A549 (cell line): ENCODE results near the gene METTL2B. TPM values are rescaled to one million over a fixed set of nuclear protein-coding genes. Genes with fewer than 3 reads are reported as not detected.

Experiments used
- ATAC-seq, 2 experiments: fragments of 200-7000 bp in 1 of 2; fragments of >200 bp in 1 of 2; cut with Nextera tagmentation in 1 of 2; cut with Tn5 transposase in 1 of 2; 3 replicates each; pipeline versions ENCODE4 v1.8.0 to v1.9.1; 2018 to 2020; ENCODE audit warnings: mild to moderate bottlenecking in 1 of 2, moderate library complexity in 1 of 2
- CTCF ChIA-PET: fragments of 300-600 bp; sonication (Branson Sonifier 250); formaldehyde crosslinking; extraction: SDS; loops from one replicate; lab custom pipeline; 2021; ENCODE audit warnings: antibody characterized with exemption, inconsistent platforms; lab: Yijun Ruan, JAX
- POLR2A ChIA-PET: fragments of 350-600 bp; formaldehyde crosslinking; extraction: SDS; loops from one replicate; lab custom pipeline; 2021; ENCODE audit warnings: antibody characterized with exemption, inconsistent platforms; lab: Yijun Ruan, JAX
- DNase-seq, 2 experiments: peaks; one replicate each; pipeline versions ENCODE4 v3.0.0 to v3.0.0-alpha.2; 2011 to 2016; ENCODE audit warnings: low read depth in 1 of 2, low spot score in 1 of 2
- FAIRE-seq: peaks from 2 replicates; lab custom pipeline; 2011; peaks lifted over from hg19 to GRCh38; lab: Jason Lieb, UNC
- H3K27ac ChIP-seq, 2 experiments: fragments of >200 bp; sonication (Bioruptor Twin); formaldehyde crosslinking; 3 replicates each; pipeline ENCODE4 v1.5.1; 2016 to 2017
- H3K4me1 ChIP-seq: fragments of >200 bp; sonication (Bioruptor Twin); formaldehyde crosslinking; 3 replicates; pipeline ENCODE4 v1.6.1; 2016
- H3K4me2 ChIP-seq: fragments of >200 bp; sonication (Bioruptor Twin); formaldehyde crosslinking; 3 replicates; pipeline ENCODE4 v1.6.1; 2016
- H3K4me3 ChIP-seq: fragments of >200 bp; sonication (Bioruptor Twin); formaldehyde crosslinking; 3 replicates; pipeline ENCODE4 v1.5.1; 2016
- H3K9me3 ChIP-seq: fragments of >200 bp; sonication (Bioruptor Twin); formaldehyde crosslinking; 3 replicates; pipeline ENCODE4 v1.6.1; 2016
- CBX2 ChIP-seq: fragments of 200-600 bp; sonication (generic); IDR thresholded peaks from 2 replicates; pipeline ENCODE4 v1.6.1; 2016; ENCODE audit warnings: low read depth, mild to moderate bottlenecking, borderline replicate concordance
- CEBPB ChIP-seq, 2 experiments: fragments of >200 bp in 1 of 2; sonication (Bioruptor Twin) in 1 of 2; formaldehyde crosslinking in 1 of 2; IDR thresholded peaks; 2 replicates each; pipeline ENCODE4 v1.6.1; 2012 to 2016
- CHD4 ChIP-seq: fragments of 200-600 bp; sonication (generic); IDR thresholded peaks from 2 replicates; pipeline ENCODE4 v1.6.1; 2016; ENCODE audit warnings: antibody characterized with exemption, mild to moderate bottlenecking, borderline replicate concordance
- CTCF ChIP-seq: fragments of >200 bp; sonication (Bioruptor Twin); formaldehyde crosslinking; IDR thresholded peaks from 3 replicates; pipeline ENCODE4 v1.5.1; 2016
- EP300 ChIP-seq, 2 experiments: fragments of >200 bp; sonication (Bioruptor Twin); formaldehyde crosslinking; IDR thresholded peaks; 2 replicates in 1 of 2; 3 replicates in 1 of 2; pipeline ENCODE4 v1.6.1; 2016 to 2017
- ESRRA ChIP-seq: fragments of 150-350 bp; IDR thresholded peaks from 2 replicates; pipeline ENCODE4 v1.6.1; 2014; ENCODE audit warnings: mild to moderate bottlenecking, low read length, borderline replicate concordance
- FOSL2 ChIP-seq, 2 experiments: fragments of 450-650 bp in 1 of 2; fragments of >200 bp in 1 of 2; sonication (Bioruptor Twin) in 1 of 2; formaldehyde crosslinking; IDR thresholded peaks; 2 replicates each; pipeline versions ENCODE4 v1.5.0 to v1.6.1; 2016 to 2020; ENCODE audit warnings: mild to moderate bottlenecking in 1 of 2, moderate library complexity in 1 of 2
- FOXS1 ChIP-seq: fragments of 250-450 bp; sonication (Bioruptor Pico); IDR thresholded peaks from 2 replicates; pipeline ENCODE4 v1.5.0; 2020; ENCODE audit warnings: mild to moderate bottlenecking, moderate library complexity
- GATA3 ChIP-seq: IDR thresholded peaks from 2 replicates; pipeline ENCODE4 v1.6.1; 2012; ENCODE audit warnings: borderline replicate concordance
- HDAC2 ChIP-seq: fragments of 200-600 bp; sonication (generic); IDR thresholded peaks from 2 replicates; pipeline ENCODE4 v1.6.1; 2016
- HOXA7 ChIP-seq: fragments of 250-450 bp; sonication (Bioruptor Pico); IDR thresholded peaks from 2 replicates; pipeline ENCODE4 v1.5.0; 2020; ENCODE audit warnings: mild to moderate bottlenecking, moderate library complexity
- HOXB5 ChIP-seq: fragments of 250-450 bp; sonication (Bioruptor Pico); IDR thresholded peaks from 2 replicates; pipeline ENCODE4 v1.5.0; 2020; ENCODE audit warnings: mild to moderate bottlenecking, moderate library complexity
- JUN ChIP-seq, 2 experiments: fragments of >200 bp; sonication (Bioruptor Twin); formaldehyde crosslinking; IDR thresholded peaks; 2 replicates in 1 of 2; 3 replicates in 1 of 2; pipeline ENCODE4 v1.6.1; 2016 to 2017
- JUNB ChIP-seq: fragments of >200 bp; sonication (Bioruptor Twin); formaldehyde crosslinking; IDR thresholded peaks from 2 replicates; pipeline ENCODE4 v1.6.1; 2016
- KDM5A ChIP-seq: fragments of 200-600 bp; sonication (generic); IDR thresholded peaks from 2 replicates; pipeline ENCODE4 v1.6.1; 2016; ENCODE audit warnings: antibody characterized with exemption, mild to moderate bottlenecking
- MAFK ChIP-seq: fragments of 450-650 bp; IDR thresholded peaks from 2 replicates; pipeline ENCODE4 v1.6.1; 2014; ENCODE audit not compliant: partially characterized antibody
- MYC ChIP-seq: IDR thresholded peaks from 2 replicates; pipeline ENCODE4 v1.6.1; 2012; ENCODE audit warnings: mild to moderate bottlenecking, inconsistent platforms, low read length, improper control_type of control experiment, borderline replicate concordance
- PHF8 ChIP-seq: fragments of 200-600 bp; sonication (generic); IDR thresholded peaks from 2 replicates; pipeline ENCODE4 v1.6.1; 2016; ENCODE audit warnings: low read depth, mild to moderate bottlenecking, antibody characterized with exemption, moderate library complexity, borderline replicate concordance
- RAD21 ChIP-seq, 2 experiments: fragments of >200 bp in 1 of 2; sonication (Bioruptor Twin) in 1 of 2; formaldehyde crosslinking in 1 of 2; IDR thresholded peaks in 1 of 2; conservative IDR thresholded peaks in 1 of 2; 2 replicates in 1 of 2; 3 replicates in 1 of 2; pipeline ENCODE4 v1.6.1; 2012 to 2018; ENCODE audit warnings: inconsistent platforms in 1 of 2
- RFX5 ChIP-seq: fragments of 450-650 bp; IDR thresholded peaks from 2 replicates; pipeline ENCODE4 v1.7.1; 2014; ENCODE audit warnings: antibody characterized with exemption, mild to moderate bottlenecking, moderate library complexity
- SMC3 ChIP-seq: fragments of >200 bp; sonication (Bioruptor Twin); formaldehyde crosslinking; IDR thresholded peaks from 3 replicates; pipeline ENCODE4 v1.6.1; 2018; ENCODE audit warnings: inconsistent platforms
- TP53 ChIP-seq: fragments of 250-450 bp; sonication (Bioruptor Pico); IDR thresholded peaks from 2 replicates; pipeline ENCODE4 v1.5.0; 2021; ENCODE audit warnings: mild to moderate bottlenecking, moderate library complexity
- ZFP36 ChIP-seq: fragments of 450-650 bp; IDR thresholded peaks from 2 replicates; pipeline ENCODE4 v1.6.1; 2014; ENCODE audit warnings: borderline replicate concordance; ENCODE audit not compliant: partially characterized antibody
- ZNF302 ChIP-seq: fragments of 250-450 bp; sonication (Bioruptor Pico); IDR thresholded peaks from 2 replicates; pipeline ENCODE4 v1.9.0; 2021; ENCODE audit warnings: inconsistent platforms, mild to moderate bottlenecking, moderate library complexity
- ZSCAN20 ChIP-seq: fragments of 250-450 bp; sonication (Bioruptor Pico); IDR thresholded peaks from 2 replicates; pipeline ENCODE4 v1.8.0; 2022; ENCODE audit warnings: mild to moderate bottlenecking, moderate library complexity
- WGBS: methylation state at CpG from one replicate; pipeline ENCODE4 v1.1.6; 2017; ENCODE audit errors: missing lambda C conversion rate; 5-methylcytosine and 5-hydroxymethylcytosine counted together
- polyA plus RNA-seq, 4 experiments: library from polyadenylated mRNA; depleted of rRNA in 3 of 4; stranded (reverse); fragments of >200 nt; fragmentation: RNase III in 1 of 4; extraction: RNeasy Plus Mini Kit Qiagen cat#74134 plus additional on column Dnase treatment in 1 of 4; gene quantifications; 2 replicates in 3 of 4; 3 replicates in 1 of 4; pipeline ENCODE4 v1.2.3, GENCODE V29; 2011 to 2017
- TF ChIP-seq, protein P1 (sequence below): IDR thresholded peaks from 2 replicates; pipeline ENCODE4 v1.6.1; 2012
- TF ChIP-seq, protein P2 (sequence below): IDR thresholded peaks from 2 replicates; pipeline ENCODE4 v1.6.1; 2012

The METTL2B gene
- polyA plus RNA-seq, 2 of the 4 experiments (the other 2 are of a cell fraction), result 25.9 to 49.1 TPM

DNA sequence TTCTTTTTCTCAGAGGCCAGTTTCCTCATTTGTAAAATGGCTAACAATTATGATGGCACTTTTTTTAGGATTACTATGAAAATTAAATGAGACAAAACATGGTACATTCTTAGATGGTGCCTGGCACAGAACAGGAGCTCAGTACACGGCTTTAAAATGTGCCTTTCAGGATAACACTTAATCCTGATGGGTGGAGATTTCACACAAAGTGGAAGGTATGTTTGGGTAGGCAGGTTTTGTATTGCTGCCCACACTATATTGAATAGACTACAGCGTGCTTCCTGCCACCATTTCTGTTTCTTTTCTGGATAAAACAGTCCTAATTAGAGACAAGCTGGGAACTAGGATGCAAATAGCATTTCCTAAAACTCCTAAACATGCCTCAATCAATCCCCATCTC is 44.8 kb upstream of the METTL2B start (continued):
- TF ChIP-seq PHF8 (no peak), CBX2 (no peak)
- TF ChIP-seq, protein P1, sequence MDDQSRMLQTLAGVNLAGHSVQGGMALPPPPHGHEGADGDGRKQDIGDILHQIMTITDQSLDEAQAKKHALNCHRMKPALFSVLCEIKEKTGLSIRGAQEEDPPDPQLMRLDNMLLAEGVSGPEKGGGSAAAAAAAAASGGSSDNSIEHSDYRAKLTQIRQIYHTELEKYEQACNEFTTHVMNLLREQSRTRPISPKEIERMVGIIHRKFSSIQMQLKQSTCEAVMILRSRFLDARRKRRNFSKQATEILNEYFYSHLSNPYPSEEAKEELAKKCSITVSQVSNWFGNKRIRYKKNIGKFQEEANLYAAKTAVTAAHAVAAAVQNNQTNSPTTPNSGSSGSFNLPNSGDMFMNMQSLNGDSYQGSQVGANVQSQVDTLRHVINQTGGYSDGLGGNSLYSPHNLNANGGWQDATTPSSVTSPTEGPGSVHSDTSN, result no peak

GRCh38 chr7:128434413-128435326 is 41.9 kb upstream of the METTL2B start:
- 0% methylated on average over 3 of the region's 4 CpGs for WGBS
- peak; percentile 24 to 91 for DNase-seq
- TF ChIP-seq RAD21 (conservative IDR thresholded peaks at IDR 0.05 in 1 of 2, IDR thresholded peaks at IDR 0.05 in 1 of 2), result no peak
- TF ChIP-seq ZSCAN20 (CRISPR knock-in tag), result no peak
- TF ChIP-seq ZFP36, result no peak
- 0 out of 2 replicates have a peak, but pooled peaks have one; percentile 7 for TF ChIP-seq ZNF302 (CRISPR knock-in tag)
- TF ChIP-seq, protein P2, sequence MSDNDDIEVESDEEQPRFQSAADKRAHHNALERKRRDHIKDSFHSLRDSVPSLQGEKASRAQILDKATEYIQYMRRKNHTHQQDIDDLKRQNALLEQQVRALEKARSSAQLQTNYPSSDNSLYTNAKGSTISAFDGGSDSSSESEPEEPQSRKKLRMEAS, result peak; percentile 29; the same call in 1 of the 2 replicates
- peak; percentile 79 to 95; a peak in 3 of 4 replicates for TF ChIP-seq CEBPB (IDR thresholded peaks at IDR 0.05)
- peak; percentile 69 for TF ChIP-seq GATA3
- TF ChIP-seq MAFK, result peak; percentile 90
- TF ChIP-seq HDAC2, result 0 out of 2 replicates have a peak, but pooled peaks have one; percentile 39
- no peak for TF ChIP-seq ESRRA
- no peak for TF ChIP-seq FOXS1 (CRISPR knock-in tag)
- no peak for TF ChIP-seq TP53 (CRISPR knock-in tag)
- peak; percentile 58; the same call in 1 of the 2 replicates for TF ChIP-seq CHD4
- TF ChIP-seq CTCF, result no peak
- no peak for TF ChIP-seq HOXB5 (CRISPR knock-in tag)
- peak; percentile 16; the same call in 1 of the 3 replicates for TF ChIP-seq SMC3
- TF ChIP-seq EP300 (IDR thresholded peaks at IDR 0.05), result peak; percentile 74 to 79; a peak in 3 of 5 replicates
- TF ChIP-seq JUN (IDR thresholded peaks at IDR 0.05), result peak; percentile 41 to 72; a peak in 1 of 5 replicates
- TF ChIP-seq JUNB, result peak; percentile 85
- no peak for TF ChIP-seq HOXA7 (CRISPR knock-in tag)
- TF ChIP-seq RFX5, result no peak
- TF ChIP-seq KDM5A, result no peak
- TF ChIP-seq, protein P1, result 0 out of 2 replicates have a peak, but pooled peaks have one; percentile 26
- peak; percentile 77 for TF ChIP-seq FOSL2 (IDR thresholded peaks at IDR 0.05)
- TF ChIP-seq FOSL2 (CRISPR knock-in tag; IDR thresholded peaks at IDR 0.05), result peak; percentile 92
- 0 out of 2 replicates have a peak, but pooled peaks have one; percentile 26 for TF ChIP-seq MYC
- ChIA-PET CTCF (interaction anchor here (0.8 to 23.8 kb wide), 11 partner anchors 9 to 449 kb away, joined by 3 to 695 read pairs (median 6); partner anchors contain the start of genes HILPDA and IMPDH1), POLR2A (interaction anchor here (1.5 to 1.9 kb wide), 3 partner anchors 21 to 25 kb away, joined by 4 to 15 read pairs (median 10); partner anchors contain the start of genes HILPDA and IMPDH1)
- H3K27ac ChIP-seq, result peak overlapping the region; percentile 87 to 95
- FAIRE-seq, result no peak
- H3K4me1 ChIP-seq, result peaks cover 61% of the 10 kb centered on the region
- no peaks in the 10 kb centered on the region for H3K9me3 ChIP-seq
- H3K4me2 ChIP-seq, result peak overlapping the region; percentile 84
- ATAC-seq, result peak; percentile 62 to 70
- H3K4me3 ChIP-seq, result peak overlapping the region; percentile 17; the same call in 1 of the 3 replicates
